ENCODE data around the gene CNGA3. TPM values are rescaled to one million over a fixed set of nuclear protein-coding genes. Genes with fewer than 3 reads are reported as not detected.

CNGA3 gene
- total RNA-seq, 6 experiments from 2014 or later = not detected

- Histone ChIP-seq H3K27ac (peak overlapping the region; percentile 48 to 80 (median 72)), H3K36me3 (no peaks in the 10 kb centered on the region), H3K9me3 (no peaks in the 10 kb centered on the region), H3K4me3 (peak overlapping the region; percentile 68 to 83 (median 76)), H3K27me3 (no peaks in the 10 kb centered on the region), H3K4me1 (peaks cover 0 to 4% (median 0%) of the 10 kb centered on the region in 4 donors)
- intact Hi-C loops (cut with DNase I) = no loop called here
- ATAC-seq = peak in 2 of 4 donors; percentile 8 to 9
- 56% methylated on average over 16 of the region's 19 CpGs for WGBS (ENCODE audit: insufficient coverage, low coverage, low lambda C conversion rate, missing lambda C conversion rate)
- no peak for DNase-seq
- TF ChIP-seq POLR2A (IDR thresholded peaks at IDR 0.05) (no peak), CTCF (IDR thresholded peaks at IDR 0.05) (no peak)
Measured at GRCh38 chr2:98445683-98446581, 99.7 kb downstream of the CNGA3 start.

- Histone ChIP-seq H3K4me3 (no peak overlapping the region), H3K9me3 (no peaks in the 10 kb centered on the region), H3K27me3 (no peaks in the 10 kb centered on the region), H3K36me3 (no peaks in the 10 kb centered on the region), H3K4me1 (peaks cover 0 to 4% (median 0%) of the 10 kb centered on the region in 4 donors), H3K27ac (no peak overlapping the region)
- TF ChIP-seq POLR2A (IDR thresholded peaks at IDR 0.05) (no peak), CTCF (IDR thresholded peaks at IDR 0.05) (no peak)
- WGBS (ENCODE audit: insufficient coverage, low coverage, low lambda C conversion rate, missing lambda C conversion rate) = 79% methylated on average over 6 of the region's 6 CpGs
- intact Hi-C loops (cut with DNase I) = no loop called here
- DNase-seq (no peak), ATAC-seq (no peak)
Measured at GRCh38 chr2:98446850-98447249, 100.6 kb downstream of the CNGA3 start.

Other genes with a start within 250 kb of the CNGA3 start
- gene INPP4A, start 98.4 kb downstream of the CNGA3 start, total RNA-seq = 10 to 100 TPM in 1 of 6 experiments, 1 to 10 TPM in 5; 6.5 to 10.4 (median 8.0) TPM